ENCODE results near the gene ZNF618.

DNA sequence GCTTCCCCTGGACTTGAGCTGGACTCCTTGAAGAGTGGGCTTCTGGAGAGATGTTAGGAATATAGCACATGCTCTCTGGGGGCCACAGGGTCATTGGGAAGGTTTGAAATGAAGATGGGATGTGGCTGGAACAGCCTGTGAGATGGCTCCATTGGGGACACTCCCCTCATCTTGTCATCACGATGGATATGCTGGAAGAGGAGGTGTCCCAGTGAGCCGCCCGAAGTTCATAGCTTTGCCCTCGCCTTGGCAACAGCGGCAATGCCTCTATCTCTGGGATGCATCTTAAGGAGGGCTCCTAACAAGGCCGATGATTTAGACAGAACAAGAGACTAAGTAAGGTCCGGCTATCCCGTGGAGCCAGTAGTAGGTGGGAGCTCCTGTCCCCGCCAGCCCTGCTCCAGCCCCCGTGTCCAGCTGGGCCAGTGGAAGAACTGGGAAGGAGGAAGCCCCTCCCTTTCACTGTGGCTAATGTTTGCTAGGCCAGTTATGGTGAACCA, 178.1 kb downstream of the ZNF618 start:
- TF ChIP-seq, protein P1, sequence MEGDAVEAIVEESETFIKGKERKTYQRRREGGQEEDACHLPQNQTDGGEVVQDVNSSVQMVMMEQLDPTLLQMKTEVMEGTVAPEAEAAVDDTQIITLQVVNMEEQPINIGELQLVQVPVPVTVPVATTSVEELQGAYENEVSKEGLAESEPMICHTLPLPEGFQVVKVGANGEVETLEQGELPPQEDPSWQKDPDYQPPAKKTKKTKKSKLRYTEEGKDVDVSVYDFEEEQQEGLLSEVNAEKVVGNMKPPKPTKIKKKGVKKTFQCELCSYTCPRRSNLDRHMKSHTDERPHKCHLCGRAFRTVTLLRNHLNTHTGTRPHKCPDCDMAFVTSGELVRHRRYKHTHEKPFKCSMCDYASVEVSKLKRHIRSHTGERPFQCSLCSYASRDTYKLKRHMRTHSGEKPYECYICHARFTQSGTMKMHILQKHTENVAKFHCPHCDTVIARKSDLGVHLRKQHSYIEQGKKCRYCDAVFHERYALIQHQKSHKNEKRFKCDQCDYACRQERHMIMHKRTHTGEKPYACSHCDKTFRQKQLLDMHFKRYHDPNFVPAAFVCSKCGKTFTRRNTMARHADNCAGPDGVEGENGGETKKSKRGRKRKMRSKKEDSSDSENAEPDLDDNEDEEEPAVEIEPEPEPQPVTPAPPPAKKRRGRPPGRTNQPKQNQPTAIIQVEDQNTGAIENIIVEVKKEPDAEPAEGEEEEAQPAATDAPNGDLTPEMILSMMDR (IDR thresholded peaks at IDR 0.05) = no peak
- no peak for TF ChIP-seq EP300 (IDR thresholded peaks at IDR 0.05)

All from ovary (tissue), 3 donors.